22Rv1 (cell line): ENCODE results near the gene ZNF8.

ENCODE experiments used
- ZFX ChIP-seq: fragments of 450-650 bp; IDR thresholded peaks from 2 replicates; pipeline ENCODE4 v1.6.1; 2017; ENCODE audit warnings: antibody characterized with exemption, borderline replicate concordance
- TF ChIP-seq, protein P1 (sequence below): fragments of 450-650 bp; IDR thresholded peaks from 2 replicates; pipeline ENCODE4 v1.5.1; 2017; ENCODE audit warnings: mild to moderate bottlenecking

DNA sequence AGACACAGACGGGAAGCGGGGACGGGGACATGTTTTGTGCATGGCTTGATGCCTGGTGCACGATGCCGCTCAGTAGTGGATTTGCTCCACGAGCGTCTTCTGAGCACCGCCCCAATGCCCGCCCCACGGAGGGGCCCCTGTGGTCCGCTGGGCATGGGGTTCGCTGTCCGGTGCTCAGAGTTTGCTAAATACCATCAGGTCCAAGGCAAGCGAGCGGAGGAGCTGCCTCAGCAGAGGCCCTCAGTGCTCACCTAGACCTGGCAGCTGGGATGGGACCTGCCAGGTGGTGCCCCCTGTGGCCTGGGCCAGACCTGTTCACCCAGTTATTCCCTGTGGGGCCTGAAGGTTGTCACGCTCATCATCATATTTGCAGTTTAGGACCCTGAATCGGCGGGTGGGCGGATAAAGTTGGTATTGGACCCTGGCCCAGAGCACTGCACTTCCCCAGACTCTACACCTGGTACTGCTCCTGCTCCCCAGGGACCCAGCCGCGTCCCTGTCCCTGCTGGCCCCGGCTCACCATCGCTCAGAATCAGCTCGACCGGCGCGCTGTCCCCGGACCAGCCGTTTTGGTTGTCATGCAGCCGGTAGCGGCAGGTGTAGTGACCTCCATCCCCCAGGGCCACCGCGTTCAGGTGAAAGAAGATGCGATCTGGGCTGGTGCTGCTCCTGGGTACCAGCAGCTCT lies 72.3 kb downstream of the ZNF8 start:
- TF ChIP-seq, protein P1, sequence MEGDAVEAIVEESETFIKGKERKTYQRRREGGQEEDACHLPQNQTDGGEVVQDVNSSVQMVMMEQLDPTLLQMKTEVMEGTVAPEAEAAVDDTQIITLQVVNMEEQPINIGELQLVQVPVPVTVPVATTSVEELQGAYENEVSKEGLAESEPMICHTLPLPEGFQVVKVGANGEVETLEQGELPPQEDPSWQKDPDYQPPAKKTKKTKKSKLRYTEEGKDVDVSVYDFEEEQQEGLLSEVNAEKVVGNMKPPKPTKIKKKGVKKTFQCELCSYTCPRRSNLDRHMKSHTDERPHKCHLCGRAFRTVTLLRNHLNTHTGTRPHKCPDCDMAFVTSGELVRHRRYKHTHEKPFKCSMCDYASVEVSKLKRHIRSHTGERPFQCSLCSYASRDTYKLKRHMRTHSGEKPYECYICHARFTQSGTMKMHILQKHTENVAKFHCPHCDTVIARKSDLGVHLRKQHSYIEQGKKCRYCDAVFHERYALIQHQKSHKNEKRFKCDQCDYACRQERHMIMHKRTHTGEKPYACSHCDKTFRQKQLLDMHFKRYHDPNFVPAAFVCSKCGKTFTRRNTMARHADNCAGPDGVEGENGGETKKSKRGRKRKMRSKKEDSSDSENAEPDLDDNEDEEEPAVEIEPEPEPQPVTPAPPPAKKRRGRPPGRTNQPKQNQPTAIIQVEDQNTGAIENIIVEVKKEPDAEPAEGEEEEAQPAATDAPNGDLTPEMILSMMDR = no peak
- TF ChIP-seq ZFX = no peak
